GM12878 (cell line): ENCODE data around the gene MSANTD2.

ENCODE experiments used
- ATF7 ChIP-seq: fragments of 450-650 bp; IDR thresholded peaks from 2 replicates; pipeline ENCODE4 v1.6.1; 2016; ENCODE audit warnings: low read depth, mild to moderate bottlenecking
- CBX3 ChIP-seq: fragments of 200-600 bp; sonication (generic); IDR thresholded peaks from 2 replicates; pipeline ENCODE4 v1.6.1; 2016; ENCODE audit warnings: low read depth, borderline replicate concordance
- CEBPB ChIP-seq, 2 experiments: fragments of 150-350 bp in 1 of 2; IDR thresholded peaks; 2 replicates each; pipeline ENCODE4 v1.6.1; 2012 to 2014; ENCODE audit warnings: low read depth in 2 of 2, low read length in 2 of 2, borderline replicate concordance in 1 of 2, inconsistent platforms in 1 of 2
- CTCF ChIP-seq, 3 experiments: IDR thresholded peaks in 2 of 3; conservative IDR thresholded peaks in 1 of 3; 2 replicates each; pipeline ENCODE4 v1.5.1; 2011; ENCODE audit warnings: low read depth in 3 of 3, low read length in 3 of 3, mild to moderate bottlenecking in 3 of 3, control low read depth in 2 of 3, moderate library complexity in 2 of 3, inconsistent platforms in 1 of 3, mixed read lengths in 1 of 3; ENCODE audit not compliant: control insufficient read depth in 2 of 3, insufficient read depth in 1 of 3; ENCODE audit errors: extremely low read depth in 1 of 3
- HDGF ChIP-seq: fragments of 450-650 bp; IDR thresholded peaks from 2 replicates; pipeline ENCODE4 v1.6.1; 2016; ENCODE audit warnings: antibody characterized with exemption
- JUND ChIP-seq: IDR thresholded peaks from 2 replicates; pipeline ENCODE4 v1.6.1; 2012; ENCODE audit warnings: low read depth, mild to moderate bottlenecking, low read length, improper control_type of control experiment, moderate library complexity
- NR2C1 ChIP-seq: fragments of 450-650 bp; IDR thresholded peaks from 2 replicates; pipeline ENCODE4 v1.6.1; 2017; ENCODE audit warnings: antibody characterized with exemption, mild to moderate bottlenecking, moderate library complexity
- NR2C2 ChIP-seq: IDR thresholded peaks from 2 replicates; pipeline ENCODE4 v1.6.1; 2011; ENCODE audit warnings: borderline replicate concordance, low read depth; ENCODE audit not compliant: control insufficient read depth, insufficient read length
- PML ChIP-seq: IDR thresholded peaks from 2 replicates; pipeline ENCODE4 v1.6.1; 2012; ENCODE audit warnings: low read length, inconsistent platforms
- POLR2A ChIP-seq: IDR thresholded peaks from 2 replicates; pipeline ENCODE4 v1.6.1; 2011; ENCODE audit warnings: low read depth, mild to moderate bottlenecking, low read length
- POLR2AphosphoS5 ChIP-seq: IDR thresholded peaks from 2 replicates; pipeline ENCODE4 v1.6.1; 2011; ENCODE audit warnings: mild to moderate bottlenecking, low read length, inconsistent platforms
- RBBP5 ChIP-seq: fragments of 200-600 bp; sonication (generic); conservative IDR thresholded peaks from 2 replicates; pipeline ENCODE4 v1.6.1; 2016
- SP1 ChIP-seq: IDR thresholded peaks from one replicate; pipeline ENCODE4 v1.6.1; 2011; ENCODE audit warnings: low read depth, low read length

- no peak for TF ChIP-seq POLR2AphosphoS5
- TF ChIP-seq CTCF (IDR thresholded peaks at IDR 0.05 in 2 of 3, conservative IDR thresholded peaks at IDR 0.05 in 1 of 3; ENCODE audit: control insufficient read depth in 2 of 3, extremely low read depth in 1 of 3, insufficient read depth in 1 of 3, low read depth in 3 of 3, low read length in 3 of 3), result peak; percentile 65 to 72 (median 70)
- TF ChIP-seq POLR2A, result no peak
- no peak for TF ChIP-seq NR2C2
- TF ChIP-seq JUND, result no peak
- TF ChIP-seq CBX3, result no peak
- TF ChIP-seq CEBPB (IDR thresholded peaks at IDR 0.05; ENCODE audit: borderline replicate concordance in 1 of 2, low read depth in 2 of 2, low read length in 2 of 2), result no peak
- TF ChIP-seq NR2C1, result no peak
- no peak for TF ChIP-seq PML
- no peak for TF ChIP-seq SP1
- no peak for TF ChIP-seq RBBP5
- TF ChIP-seq ATF7, result no peak
- no peak for TF ChIP-seq HDGF
Measured at GRCh38 chr11:124793466-124794278, 6.5 kb downstream of the MSANTD2 start.
